Activated T-cell treated with anti-CD3 and anti-CD28 coated beads, Interleukin-2, amount 50 U/mL, for 72 hours (primary cell): ENCODE measurements around the gene ELANE. TPM values are rescaled to one million over a fixed set of nuclear protein-coding genes. Genes with fewer than 3 reads are reported as not detected.
"Not testable (repeated sequence)": the region's sequence is repeated elsewhere in the genome, so short reads cannot be mapped to it uniquely, and the experiment has no call there.

Experiments used
- ATAC-seq, 2 donors: fragments of 150-1000 bp; cut with Tn5 transposase; replicated peaks in 1 of 2; 2 replicates each; pipeline ENCODE4 v1.10.0; 2021; ENCODE audit warnings: moderate library complexity in 2 of 2, mild to moderate bottlenecking in 1 of 2
- DNase-seq, 2 donors: peaks; one replicate each; pipeline ENCODE4 v3.0.0; 2021 to 2022; ENCODE audit warnings: mixed read lengths in 1 of 2
- H3K27ac Mint-ChIP-seq: one replicate; pipeline ENCODE4 v1.8.0; 2022; ENCODE audit warnings: mild to moderate bottlenecking, moderate library complexity, mixed read lengths
- H3K27me3 Mint-ChIP-seq: one replicate; pipeline ENCODE4 v1.8.0; 2022; ENCODE audit warnings: low read depth, mixed read lengths
- H3K36me3 Mint-ChIP-seq, 2 donors: one replicate each; pipeline ENCODE4 v1.8.0; 2022; ENCODE audit warnings: mixed read lengths in 2 of 2, mild to moderate bottlenecking in 1 of 2; ENCODE audit not compliant: insufficient read depth in 2 of 2
- H3K4me1 Mint-ChIP-seq: one replicate; pipeline ENCODE4 v1.8.0; 2022; ENCODE audit warnings: low read depth, mixed read lengths
- H3K4me3 Mint-ChIP-seq, 2 donors: one replicate each; pipeline ENCODE4 v1.8.0; 2022; ENCODE audit warnings: mild to moderate bottlenecking in 2 of 2, mixed read lengths in 2 of 2, moderate library complexity in 2 of 2
- H3K9me3 Mint-ChIP-seq, 2 donors: one replicate each; pipeline ENCODE4 v1.8.0; 2022; ENCODE audit warnings: mixed read lengths in 2 of 2
- total RNA-seq, 2 donors: library from RNA; stranded (reverse); gene quantifications; one replicate each; pipeline ENCODE4 v1.2.3, GENCODE V29; 2022

The ELANE gene
- total RNA-seq, 2 donors from 2014 or later, result not detected

DNA sequence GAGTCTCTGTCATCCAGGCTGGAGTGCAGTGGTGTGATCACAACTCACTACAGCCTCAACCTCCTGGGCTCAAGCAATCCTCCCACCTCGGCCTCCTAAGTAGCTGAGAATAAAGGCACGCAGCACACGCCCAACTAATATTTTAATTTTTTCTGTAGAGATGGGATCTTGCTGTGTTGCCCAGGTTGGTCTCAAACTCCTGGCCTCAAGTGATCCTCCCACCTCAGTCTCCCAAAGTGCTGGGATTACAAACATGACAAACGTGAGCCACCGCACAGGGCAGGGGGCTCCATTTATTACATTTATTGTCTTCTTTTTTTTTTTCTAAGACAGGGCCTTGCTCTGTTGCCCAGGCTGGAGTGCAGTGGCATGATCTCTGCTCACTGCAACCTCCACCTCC, 31.9 kb upstream of the ELANE start:
- Mint-ChIP-seq H3K27ac (peak overlapping the region; percentile 60), H3K27me3 (peaks cover 16% of the 10 kb centered on the region)
- H3K36me3 Mint-ChIP-seq, H3K9me3 Mint-ChIP-seq, DNase-seq, ATAC-seq, H3K4me3 Mint-ChIP-seq, H3K4me1 Mint-ChIP-seq: not testable (repeated sequence)

DNA sequence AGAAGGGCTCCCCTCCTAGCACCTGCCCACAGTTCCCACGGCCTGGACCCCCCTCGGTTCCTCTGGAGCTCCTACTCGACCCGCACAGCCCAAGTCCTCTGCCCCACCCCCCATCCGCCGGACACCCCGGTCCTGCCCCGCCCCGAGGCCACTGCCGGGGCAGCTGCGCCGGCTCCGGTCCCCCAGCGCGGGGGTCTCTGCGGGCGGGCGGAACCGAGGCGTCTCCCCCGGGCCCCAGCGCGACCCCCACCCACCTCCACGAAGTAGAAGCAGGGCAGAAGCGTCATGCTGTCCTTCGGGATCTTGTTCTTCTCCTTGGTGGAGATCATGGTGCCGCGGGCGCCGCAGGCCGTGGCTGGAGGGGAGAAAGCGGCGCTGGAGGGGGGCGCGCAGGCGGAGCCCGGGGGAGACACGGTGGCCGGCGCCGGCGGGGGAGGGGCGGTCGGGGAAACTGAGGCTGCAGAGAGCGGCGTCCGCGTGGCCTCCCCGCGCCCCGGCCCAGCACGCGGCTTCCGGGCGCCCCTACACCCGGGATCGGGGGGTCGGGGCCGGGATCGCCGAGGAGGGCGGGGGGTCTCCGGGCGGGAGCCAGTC, 30.8 kb upstream of the ELANE start:
- no peak overlapping the region for H3K4me3 Mint-ChIP-seq
- no peaks in the 10 kb centered on the region for H3K4me1 Mint-ChIP-seq
- H3K27ac Mint-ChIP-seq, result no peak overlapping the region
- peaks cover 2 to 4% of the 10 kb centered on the region in 2 donors for H3K36me3 Mint-ChIP-seq
- H3K27me3 Mint-ChIP-seq, result peaks cover 16% of the 10 kb centered on the region
- H3K9me3 Mint-ChIP-seq, result peaks cover 4 to 5% of the 10 kb centered on the region in 2 donors
- ATAC-seq (no peak), DNase-seq (no peak)

DNA sequence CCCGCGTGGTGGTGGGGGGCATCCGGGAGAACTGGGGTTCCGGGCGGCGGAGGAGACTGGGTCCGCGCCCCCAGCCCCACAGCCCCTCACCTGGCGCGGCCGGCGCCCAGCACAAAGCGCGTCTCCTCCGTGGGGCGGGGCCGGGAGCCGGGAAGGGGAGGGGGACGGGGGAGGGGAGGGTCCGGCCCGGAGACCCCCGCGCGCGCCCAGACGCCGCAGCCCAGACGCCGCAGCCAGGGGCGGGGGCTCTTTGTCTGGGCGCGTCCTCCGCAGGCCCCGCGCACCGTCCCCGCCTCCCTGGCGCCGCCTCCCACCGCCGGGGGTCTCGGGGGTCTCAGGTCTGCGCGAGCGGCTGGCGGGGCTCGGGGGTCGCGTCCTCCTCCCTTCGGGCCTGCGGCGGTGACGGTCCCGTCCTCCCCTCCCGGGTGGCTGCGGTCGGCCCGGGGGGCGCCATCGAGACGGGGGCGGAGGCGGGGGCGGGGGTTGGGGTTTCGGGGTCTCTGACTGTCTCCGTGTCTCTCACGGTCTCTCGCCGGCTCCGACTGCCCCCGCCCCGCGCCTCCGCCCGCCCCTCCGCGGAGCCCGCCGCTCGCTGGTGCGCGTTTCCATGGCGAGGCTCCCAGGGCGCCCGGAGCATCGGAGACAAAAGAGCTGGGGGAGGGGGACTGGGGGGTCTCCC, 30.1 kb upstream of the ELANE start, which contains the start of gene PLPPR3:
Gene PLPPR3, minus strand, starts transcription at position 131 of the 679 bp plus-strand sequence. CDS start 396 bp downstream, outside the sequence.
- ATAC-seq, result no peak

DNA sequence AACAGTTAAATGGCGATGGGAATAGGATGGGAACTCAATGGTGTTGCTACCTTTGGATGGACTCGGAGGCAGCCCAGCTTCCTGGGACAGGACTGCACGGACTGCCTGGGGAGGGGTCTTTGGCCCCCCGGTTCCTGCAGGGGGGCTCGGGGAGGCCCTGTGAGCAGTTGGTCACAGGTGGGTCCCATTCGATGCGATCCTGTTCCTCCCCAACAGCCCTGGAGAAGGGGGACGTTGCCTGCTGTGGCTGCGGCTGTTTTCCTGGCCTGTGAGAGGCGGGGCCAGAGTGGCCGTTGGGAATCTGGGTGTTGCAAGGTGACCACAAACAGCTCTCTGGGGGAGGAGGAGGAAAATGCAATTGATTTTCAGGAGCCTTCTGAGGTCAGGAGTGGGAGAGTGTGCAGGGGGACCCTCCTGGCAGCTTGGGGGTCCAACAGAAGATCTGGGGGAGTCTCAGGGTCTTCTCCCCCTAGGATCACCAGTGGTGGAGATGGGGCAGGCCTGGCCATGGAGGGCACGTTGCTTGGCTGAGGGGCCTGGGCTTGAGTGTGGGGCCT, 28.5 kb upstream of the ELANE start:
- Mint-ChIP-seq H3K27me3 (peaks cover 16% of the 10 kb centered on the region), H3K4me3 (no peak overlapping the region), H3K4me1 (no peaks in the 10 kb centered on the region), H3K9me3 (no peaks in the 10 kb centered on the region), H3K27ac (no peak overlapping the region), H3K36me3 (no peaks in the 10 kb centered on the region)
- ATAC-seq, result no peak
- DNase-seq, result no peak

More for the DNA sequence above, 30.1 kb upstream of the ELANE start, which contains the start of gene PLPPR3:
- Mint-ChIP-seq H3K36me3 (no peaks in the 10 kb centered on the region), H3K27me3 (peaks cover 16% of the 10 kb centered on the region), H3K27ac (no peak within 1 kb of the TSS), H3K4me1 (no peaks in the 10 kb centered on the region), H3K4me3 (no peak within 1 kb of the TSS), H3K9me3 (peaks cover 0 to under 1% of the 10 kb centered on the region in 2 donors)
- no peak for DNase-seq

DNA sequence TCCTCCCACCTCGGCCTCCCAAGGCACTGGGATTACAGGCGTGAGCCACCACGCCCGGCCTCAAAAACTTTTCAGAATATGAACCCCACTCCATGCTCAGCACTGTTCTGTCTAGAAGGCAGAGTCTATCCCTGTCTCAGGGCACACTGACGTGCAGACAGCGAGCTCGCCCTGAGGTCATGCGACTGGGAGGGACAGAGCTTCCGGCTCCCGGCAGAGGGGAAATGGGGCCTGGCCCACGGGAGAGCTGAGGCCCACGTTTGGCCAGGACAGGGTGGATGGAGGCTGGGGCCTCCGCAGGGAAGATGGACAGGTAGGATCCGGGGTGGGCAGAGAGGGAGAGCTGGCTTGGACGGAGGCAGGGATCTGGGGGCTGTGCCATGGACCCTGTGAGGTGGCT, 27.2 kb upstream of the ELANE start:
- H3K27ac Mint-ChIP-seq, result no peak overlapping the region
- no peaks in the 10 kb centered on the region for H3K9me3 Mint-ChIP-seq
- H3K4me1 Mint-ChIP-seq, result no peaks in the 10 kb centered on the region
- ATAC-seq, result peak in 1 of 2 donors; percentile 16
- no peak overlapping the region for H3K4me3 Mint-ChIP-seq
- DNase-seq, result no peak
- H3K36me3 Mint-ChIP-seq, result no peaks in the 10 kb centered on the region
- peaks cover 16% of the 10 kb centered on the region for H3K27me3 Mint-ChIP-seq

DNA sequence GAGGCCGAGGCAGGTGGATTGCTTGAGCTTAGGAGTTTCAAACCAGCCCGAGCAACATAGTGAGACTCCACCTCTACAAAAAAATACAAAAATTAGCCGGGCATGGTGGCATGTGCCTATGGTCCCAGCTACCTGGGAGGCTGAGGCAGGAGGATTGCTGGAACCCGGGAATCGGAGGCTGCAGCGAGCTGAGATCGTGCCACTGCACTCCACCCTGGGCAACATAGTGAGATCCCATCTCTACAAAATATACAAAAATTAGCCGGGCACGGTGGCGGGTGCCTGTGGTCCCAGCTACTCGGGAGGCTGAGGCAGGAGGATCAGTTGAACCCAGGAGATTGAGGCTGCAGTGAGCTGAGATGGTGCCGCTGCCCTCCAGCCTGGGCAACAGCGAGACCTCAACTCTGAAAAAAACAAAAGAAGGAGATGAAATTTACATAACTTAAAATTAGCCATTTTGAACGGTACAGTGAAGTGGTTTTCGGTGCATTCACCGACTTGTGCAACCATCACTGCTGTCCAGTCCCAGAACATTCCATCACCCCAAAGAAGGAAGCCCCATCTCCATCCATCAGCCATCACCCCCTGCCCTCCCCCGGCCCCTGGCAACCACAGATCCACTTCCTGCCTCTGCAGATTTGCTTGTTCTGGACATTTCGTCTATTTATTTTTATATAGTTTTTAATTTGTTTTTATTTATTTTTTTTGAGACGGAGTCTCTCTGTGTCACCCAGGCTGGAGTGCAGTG, 26.0 kb upstream of the ELANE start:
- ATAC-seq (no peak), DNase-seq (no peak)
- H3K4me1 Mint-ChIP-seq, result no peaks in the 10 kb centered on the region
- no peaks in the 10 kb centered on the region for H3K9me3 Mint-ChIP-seq
- H3K27me3 Mint-ChIP-seq, result peaks cover 16% of the 10 kb centered on the region
- no peaks in the 10 kb centered on the region for H3K36me3 Mint-ChIP-seq
- no peak overlapping the region for H3K27ac Mint-ChIP-seq
- no peak overlapping the region for H3K4me3 Mint-ChIP-seq

DNA sequence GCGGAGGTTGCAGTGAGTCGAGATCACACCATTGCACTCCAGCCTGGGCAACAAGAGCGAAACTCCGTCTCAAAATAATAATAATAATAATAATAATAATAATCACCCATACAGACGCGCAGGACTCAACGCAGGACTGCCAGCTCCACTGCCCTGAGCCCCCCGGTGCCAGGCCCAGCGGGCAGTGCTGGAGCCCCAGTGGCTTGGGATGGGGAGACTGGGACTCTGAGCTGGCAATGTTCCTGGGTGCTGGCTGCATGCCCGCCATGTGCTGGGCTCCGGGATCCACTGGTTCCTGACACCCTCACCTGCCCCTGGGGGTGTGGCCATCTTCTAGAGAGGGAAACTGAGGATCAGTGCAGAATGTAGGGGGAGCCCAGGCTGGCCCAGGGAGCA, 24.8 kb upstream of the ELANE start:
- Mint-ChIP-seq H3K4me3 (no peak overlapping the region), H3K9me3 (no peaks in the 10 kb centered on the region), H3K27ac (no peak overlapping the region), H3K4me1 (no peaks in the 10 kb centered on the region), H3K36me3 (no peaks in the 10 kb centered on the region), H3K27me3 (peaks cover 16% of the 10 kb centered on the region)
- no peak for DNase-seq
- ATAC-seq, result no peak

DNA sequence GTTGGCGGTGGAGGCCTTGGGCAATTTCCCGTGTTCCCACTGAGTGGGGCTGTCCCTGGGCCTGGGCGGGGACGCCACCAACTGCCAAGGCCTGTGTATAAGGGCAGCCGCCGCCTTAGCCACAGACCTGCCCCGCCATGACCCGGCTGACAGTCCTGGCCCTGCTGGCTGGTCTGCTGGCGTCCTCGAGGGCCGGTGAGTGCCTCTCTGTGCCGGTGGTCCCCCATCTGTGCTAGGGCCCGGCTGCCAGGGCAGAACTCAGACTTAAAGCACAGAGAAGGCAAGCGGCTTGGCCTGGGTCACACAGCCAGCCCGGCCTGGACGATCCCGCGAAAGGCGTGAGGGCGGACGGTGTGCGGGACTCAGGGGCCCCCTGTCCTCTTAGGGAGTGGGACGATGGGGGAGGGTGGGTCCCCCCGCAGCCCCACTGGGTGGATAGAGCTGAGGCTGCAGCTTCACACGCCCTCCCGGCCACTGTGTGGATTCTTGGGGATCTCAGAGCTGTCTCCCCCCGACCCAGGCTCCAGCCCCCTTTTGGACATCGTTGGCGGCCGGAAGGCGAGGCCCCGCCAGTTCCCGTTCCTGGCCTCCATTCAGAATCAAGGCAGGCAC, 24.3 kb upstream of the ELANE start, which contains the start of gene AZU1:
Gene AZU1, plus strand, starts transcription at position 128 of the 612 bp plus-strand sequence. Its CDS starts 10 bp downstream, at position 138.
- ATAC-seq (no peak), DNase-seq (no peak)
- H3K27me3 Mint-ChIP-seq, result peaks cover 13% of the 10 kb centered on the region
- H3K27ac Mint-ChIP-seq, result no peak within 1 kb of the TSS
- no peaks in the 10 kb centered on the region for H3K9me3 Mint-ChIP-seq
- no peaks in the 10 kb centered on the region for H3K36me3 Mint-ChIP-seq
- no peak within 1 kb of the TSS for H3K4me3 Mint-ChIP-seq
- no peaks in the 10 kb centered on the region for H3K4me1 Mint-ChIP-seq

DNA sequence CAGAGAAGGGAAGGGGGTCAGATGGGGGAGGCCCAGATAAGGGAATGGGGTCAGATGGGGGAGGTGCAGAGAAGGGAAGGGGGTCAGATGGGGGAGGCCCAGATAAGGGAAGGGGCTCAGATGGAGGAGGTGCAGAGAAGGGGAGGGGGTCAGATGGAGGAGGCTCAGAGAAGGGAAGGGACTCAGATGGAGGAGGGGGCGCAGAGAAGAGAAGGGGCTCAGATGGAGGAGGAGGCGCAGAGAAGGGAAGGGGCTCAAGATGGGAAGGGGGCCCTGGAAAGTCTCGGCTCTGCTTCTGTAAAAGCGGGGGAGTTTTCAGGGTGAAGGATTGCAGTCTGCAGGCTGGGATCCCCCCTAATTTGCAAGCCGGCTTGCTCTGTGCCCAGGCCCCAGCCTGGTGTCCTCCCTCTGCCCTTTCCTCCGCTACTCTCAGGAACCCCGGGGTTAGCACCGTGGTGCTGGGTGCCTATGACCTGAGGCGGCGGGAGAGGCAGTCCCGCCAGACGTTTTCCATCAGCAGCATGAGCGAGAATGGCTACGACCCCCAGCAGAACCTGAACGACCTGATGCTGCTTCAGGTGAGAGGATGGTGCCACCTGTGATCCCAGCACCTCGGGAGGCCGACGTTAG, 22.9 kb upstream of the ELANE start:
- Mint-ChIP-seq H3K9me3 (no peaks in the 10 kb centered on the region), H3K36me3 (no peaks in the 10 kb centered on the region)
- no peak for ATAC-seq

DNA sequence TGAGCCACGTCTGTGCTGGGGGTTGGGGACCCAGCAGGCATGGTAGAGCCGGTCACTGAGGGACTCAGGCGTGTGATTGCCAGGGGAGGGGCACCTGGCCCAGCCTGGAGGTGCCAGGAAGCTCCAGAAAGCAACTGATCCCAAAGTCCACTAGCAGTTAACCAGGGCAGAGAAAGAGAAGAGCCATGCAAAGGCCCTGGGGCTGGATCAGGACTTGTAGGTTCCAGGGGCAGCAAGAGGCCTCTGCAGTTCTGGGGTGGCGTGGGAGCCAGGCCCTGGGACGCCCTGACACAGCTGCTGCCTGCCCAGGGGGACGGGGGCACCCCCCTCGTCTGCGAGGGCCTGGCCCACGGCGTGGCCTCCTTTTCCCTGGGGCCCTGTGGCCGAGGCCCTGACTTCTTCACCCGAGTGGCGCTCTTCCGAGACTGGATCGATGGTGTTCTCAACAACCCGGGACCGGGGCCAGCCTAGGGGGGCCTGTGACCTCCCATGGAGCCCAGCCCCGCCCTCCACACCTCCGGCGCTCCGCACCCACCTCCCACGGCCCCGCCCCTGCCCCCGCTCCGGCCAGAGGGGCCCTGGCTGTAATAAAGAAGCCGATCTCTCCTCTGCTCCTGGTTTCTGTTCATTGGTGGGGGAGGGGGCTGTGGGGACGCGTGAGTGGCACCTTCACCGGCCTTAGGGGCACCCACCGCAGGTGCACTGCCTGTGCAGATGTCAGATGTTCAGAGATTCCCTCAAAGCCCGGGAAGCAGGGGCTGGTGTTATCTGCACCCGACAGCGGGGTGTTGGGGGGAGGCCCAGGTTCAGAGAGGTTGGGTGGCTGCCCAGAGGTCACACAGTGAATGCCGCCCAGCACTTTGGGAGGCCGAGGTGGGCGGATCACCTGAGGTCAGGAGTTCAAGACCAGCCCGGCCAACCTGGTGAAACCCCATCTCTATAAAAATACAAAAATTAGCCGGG, 20.4 kb upstream of the ELANE start:
- no peak overlapping the region for H3K4me3 Mint-ChIP-seq
- H3K27me3 Mint-ChIP-seq, result peaks cover 10% of the 10 kb centered on the region
- H3K4me1 Mint-ChIP-seq, result no peaks in the 10 kb centered on the region
- H3K36me3 Mint-ChIP-seq, result no peaks in the 10 kb centered on the region
- ATAC-seq (no peak), DNase-seq (no peak)
- no peak overlapping the region for H3K27ac Mint-ChIP-seq
- no peaks in the 10 kb centered on the region for H3K9me3 Mint-ChIP-seq

More for the DNA sequence above, 22.9 kb upstream of the ELANE start:
- no peak overlapping the region for H3K27ac Mint-ChIP-seq
- H3K4me1 Mint-ChIP-seq, result no peaks in the 10 kb centered on the region
- no peak overlapping the region for H3K4me3 Mint-ChIP-seq
- no peak for DNase-seq
- H3K27me3 Mint-ChIP-seq, result no peaks in the 10 kb centered on the region

DNA sequence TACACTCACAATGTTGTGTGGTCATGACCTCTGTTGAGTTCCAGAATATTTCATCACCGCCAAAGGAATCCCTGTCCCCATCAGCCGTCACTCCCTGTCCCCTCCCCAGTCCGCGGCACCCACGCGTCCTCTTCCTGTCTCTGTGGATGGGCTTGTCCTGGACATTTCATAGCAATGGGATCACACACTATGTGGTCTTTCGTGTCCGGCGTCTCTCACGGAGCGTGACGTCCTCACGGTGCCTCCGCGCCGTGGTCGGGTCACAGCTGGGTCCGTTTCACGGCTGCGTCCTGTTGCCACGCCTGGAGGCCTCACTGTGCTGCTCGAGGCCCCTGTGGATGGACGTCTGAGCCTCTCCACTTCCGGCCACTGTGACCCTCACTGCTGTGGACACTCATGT, 17.9 kb upstream of the ELANE start:
- DNase-seq (no peak), ATAC-seq (no peak)
- Mint-ChIP-seq H3K27ac (no peak overlapping the region), H3K36me3 (no peaks in the 10 kb centered on the region), H3K9me3 (no peaks in the 10 kb centered on the region), H3K4me3 (no peak overlapping the region), H3K4me1 (no peaks in the 10 kb centered on the region), H3K27me3 (peaks cover 18% of the 10 kb centered on the region)
